HEK293T (cell line): ENCODE data around the gene MYBBP1A.

Experiments used
- TARDBP ChIP-seq: fragments of 450-650 bp; IDR thresholded peaks from 2 replicates; pipeline ENCODE4 v1.6.1; 2016
- ZNF384 ChIP-seq: fragments of 450-650 bp; IDR thresholded peaks from 2 replicates; pipeline ENCODE4 v1.6.1; 2016

DNA sequence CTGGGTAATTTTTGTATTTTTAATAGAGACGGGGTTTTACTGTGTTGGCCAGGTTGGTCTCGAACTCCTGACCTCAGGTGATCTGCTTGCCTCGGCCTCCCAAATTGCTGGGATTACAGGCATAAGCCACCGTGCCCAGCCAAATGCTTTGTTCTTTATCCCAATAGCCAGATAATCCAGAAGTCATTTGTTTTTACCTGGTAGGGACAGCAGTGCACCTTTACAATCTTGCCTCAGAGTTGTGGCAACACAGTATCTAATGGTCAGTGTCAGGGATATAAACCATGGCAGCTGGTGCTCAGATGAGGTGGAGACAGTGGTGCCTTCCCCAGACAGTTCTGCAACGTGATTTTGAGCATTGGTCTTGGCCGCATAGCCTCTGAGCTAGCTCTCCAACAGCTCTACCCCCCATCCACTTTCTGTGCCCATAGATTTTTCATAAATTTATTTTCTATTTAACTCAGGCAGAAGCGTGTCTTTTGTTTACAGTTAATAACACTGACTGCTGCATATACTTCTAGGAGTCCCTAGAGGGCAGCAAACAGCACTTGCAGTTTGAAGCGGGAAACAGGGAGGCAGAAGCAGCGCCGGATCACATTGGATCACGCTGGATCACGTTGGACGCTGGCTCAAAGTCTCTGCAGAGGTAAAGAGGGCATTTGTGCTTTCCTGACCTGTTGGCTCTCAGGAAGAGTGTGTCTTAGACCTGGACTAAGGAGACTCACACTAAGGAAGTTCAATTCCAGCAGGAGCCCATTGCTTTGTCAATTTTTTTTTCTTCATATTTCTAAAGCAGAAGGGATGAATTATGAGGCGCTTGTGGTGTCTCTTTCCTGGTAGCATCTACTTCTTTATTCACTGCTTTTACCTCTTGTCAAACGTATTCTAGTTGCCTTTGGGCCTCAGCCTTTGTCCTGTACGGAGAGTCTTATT is 10.3 kb upstream of the MYBBP1A start:
- TF ChIP-seq TARDBP (no peak), ZNF384 (no peak)
